ENCODE data around the gene BRF1.

Gene BRF1

DNA sequence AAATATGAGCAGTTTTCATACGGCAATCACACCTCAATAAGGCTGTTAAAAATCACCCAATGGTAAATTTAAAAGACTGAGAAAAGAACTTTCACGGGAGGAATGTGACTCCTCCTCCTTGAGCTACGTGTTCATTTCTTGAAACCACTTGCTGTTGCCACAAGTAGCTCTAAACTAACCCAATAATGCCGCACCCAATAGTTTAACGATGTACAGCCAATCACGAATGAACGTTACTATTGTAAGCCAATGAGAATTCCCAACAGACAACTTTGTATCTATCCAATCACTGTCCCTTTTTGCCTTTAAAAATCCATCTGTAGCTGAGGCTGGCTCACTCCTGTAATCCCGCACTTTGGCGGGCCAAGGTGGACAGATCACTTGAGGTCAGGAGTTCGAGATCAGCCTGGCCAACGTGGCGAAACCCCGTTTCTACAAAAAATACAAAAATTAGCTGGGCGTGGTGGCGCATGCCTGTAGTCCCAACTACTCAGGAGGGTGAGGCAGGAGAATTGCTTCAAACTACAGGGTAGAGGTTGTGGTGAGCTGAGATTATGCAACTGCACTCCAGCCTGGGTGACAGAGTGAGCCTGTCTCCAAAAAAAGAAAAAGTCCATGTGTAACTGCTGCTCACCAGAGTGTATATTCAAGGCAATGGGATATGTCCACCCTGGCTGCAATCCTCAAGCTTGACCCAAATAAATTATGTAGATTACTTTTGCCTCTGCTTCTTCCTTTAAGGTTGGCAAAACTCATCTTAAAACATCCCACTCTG is 76.8 kb downstream of the BRF1 start:
- DNase-seq: no peak

DNA sequence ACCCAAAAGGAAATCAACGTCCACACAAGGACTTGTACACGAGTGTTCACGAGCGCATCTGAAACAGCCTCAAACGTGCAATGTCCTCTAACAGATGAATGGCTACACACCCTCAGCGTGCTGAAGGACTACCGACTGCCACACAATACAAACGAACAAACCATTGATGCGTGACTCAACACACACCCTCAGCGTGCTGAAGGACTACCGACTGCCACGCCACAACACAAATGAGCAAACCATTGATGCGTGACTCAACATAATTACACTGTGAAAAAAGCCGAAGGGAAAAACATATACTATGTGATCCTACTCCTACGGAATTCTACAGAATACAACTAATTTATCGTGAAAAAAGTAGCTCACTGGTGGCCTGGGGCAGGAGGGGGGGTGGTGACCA is 77.5 kb downstream of the BRF1 start:
- no peak for DNase-seq

DNA sequence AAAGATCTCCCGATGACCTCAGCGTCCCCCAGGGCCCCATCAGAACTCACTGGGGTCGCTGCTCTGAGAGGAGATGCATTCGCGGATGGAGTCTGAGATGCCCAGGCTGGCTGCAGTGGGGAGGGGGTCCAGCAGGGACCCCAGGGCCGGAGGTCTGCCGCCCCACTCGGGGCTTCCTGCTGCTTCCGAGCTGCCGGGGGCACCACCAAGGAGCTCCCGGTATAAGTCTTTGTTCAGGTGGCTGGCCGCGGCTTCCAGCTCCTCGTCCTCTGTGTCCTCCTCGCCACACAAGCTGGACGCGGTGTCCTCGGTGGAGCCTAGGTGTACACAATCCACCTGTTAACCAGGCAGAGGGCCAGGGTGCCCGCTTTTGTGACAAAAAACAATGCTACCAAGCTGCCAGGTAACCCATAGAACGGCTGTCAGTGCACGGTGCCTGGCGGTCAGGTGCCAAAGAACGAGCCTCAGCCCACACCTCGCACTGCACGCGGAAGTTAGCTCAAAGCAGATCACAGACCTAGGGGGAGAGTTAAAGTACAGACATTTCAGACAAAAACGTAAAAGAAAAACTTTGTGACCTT is 79.1 kb downstream of the BRF1 start:
- no peak for DNase-seq

DNA sequence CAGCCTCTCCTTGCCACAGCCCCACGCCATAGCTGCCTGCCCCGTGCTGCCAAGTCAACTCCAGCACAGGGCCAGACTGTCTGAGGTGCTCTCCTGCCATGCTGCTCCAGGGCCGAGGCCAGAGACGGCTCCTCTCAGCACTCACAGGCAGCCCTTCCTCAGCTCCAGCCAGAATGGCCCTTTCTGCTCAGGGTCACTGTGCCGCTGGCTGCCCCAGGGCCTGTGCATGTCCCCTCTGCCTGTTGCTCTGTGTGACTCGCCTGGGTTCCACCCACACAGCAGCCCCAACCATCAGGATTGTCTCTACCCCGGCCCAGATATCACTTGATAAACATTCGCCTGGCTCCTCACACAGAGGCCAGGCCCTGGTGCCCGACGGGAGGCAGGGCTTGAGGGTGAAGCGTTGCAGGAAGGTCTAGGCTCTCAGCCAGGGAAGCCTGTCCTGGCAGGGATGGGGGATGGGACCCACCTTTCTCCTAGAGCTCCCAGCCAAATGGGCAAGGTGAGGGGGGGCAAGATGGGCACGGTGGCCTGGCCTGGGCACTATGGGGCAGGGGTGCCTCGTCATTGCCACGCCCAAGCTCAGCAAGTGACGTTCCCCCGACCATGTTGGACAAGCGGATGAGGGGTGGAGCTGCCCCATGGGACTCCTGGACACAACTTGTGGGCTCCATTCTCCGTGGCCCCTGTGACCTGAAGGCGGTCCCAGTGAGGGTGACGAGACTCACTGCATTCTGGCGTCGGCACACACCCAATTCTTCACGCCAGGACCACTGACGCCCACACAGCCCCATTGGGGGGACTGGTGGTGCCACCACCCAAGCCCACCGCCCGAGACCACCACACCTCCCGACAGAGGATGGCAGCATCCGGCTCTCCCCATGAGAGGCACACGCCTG is 79.9 kb downstream of the BRF1 start:
- DNase-seq: no peak

DNA sequence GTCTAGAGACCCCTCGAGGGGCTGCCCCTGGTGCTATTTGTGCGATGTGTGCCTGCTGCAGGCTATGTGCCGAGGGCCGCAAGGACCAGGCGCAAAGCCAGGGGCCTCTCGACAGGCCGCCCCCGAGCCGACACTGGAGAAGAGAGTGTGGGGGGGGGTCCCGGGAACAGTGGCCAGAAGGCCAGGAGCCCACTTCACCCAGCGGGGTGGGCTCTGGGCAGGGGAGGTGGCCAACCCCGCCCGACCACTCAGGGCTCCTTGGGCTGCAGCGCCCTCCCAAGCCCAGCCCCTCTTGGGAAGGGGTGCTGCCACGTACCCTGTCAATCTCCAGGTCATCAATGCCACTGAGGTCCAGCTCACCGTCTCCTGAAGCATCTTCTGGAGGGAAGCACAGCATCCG is 81.0 kb downstream of the BRF1 start:
- no peak for DNase-seq

DNA sequence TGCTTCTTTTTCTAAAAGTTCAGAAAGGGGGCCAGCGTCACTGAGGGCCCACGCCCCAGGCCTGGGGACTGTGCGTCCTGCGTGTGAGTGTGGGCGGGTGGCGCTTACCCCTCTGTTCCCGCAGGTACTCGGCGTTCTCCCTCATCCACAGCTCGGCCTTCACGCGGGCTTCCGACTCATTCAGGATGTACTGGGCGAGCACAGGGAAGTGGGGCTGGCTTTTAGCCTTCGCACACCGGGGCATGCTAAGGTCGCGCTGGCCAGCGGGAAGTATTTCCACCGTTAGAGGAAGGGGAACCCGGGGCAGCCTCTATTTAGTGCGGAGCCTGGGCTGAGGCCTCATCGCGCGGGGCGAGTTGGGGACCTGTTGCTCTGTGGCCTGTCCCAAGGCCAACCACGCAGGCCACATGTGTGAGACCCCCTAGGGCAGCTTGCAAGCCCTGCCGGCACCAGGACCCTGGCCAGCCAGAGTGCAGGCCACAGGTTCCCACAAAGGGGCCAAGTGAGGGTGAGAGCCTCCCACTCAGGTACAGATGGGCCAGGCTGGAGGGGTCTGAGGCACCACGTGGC is 81.7 kb downstream of the BRF1 start:
- no peak for DNase-seq

DNA sequence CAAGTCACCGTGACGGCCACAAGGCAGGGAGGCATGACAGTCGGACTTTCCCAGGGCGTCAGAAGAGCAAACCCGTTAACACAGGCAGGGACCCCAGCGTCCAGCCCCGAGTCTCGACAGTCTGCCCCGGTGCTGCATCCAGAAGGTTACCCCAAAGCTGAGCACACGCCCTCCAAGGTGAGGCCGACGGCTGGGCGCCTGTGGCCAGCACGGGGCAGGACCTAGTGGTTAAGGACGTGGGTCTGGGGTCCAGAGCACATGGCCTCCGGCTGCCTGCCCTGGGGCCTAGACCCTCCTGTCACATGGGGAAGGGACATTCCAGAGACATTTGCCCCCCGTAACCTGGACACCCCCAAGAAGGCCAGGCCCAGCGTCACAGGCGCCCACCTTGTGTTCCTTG is 82.2 kb downstream of the BRF1 start:
- DNase-seq: no peak

DNA sequence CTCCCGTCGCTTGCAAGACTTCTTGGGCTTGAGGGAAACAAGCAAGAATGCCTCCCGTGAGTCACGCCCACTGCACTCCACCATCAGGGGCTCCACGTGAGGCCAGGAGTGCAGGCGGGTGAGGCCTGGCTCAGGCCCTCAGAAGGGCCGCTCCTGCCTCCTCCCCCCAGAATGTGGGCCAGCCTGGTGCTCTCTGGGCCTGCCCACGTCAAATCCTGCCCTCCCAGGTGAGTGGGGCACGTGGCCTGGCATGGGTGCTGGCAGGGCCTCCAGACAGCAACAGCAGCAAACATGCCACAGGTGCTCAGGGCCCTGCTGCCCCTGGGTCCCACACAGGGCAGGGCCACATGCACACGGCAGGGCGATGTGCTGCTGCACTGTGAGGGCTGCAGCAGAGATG is 83.0 kb downstream of the BRF1 start:
- no peak for DNase-seq

DNA sequence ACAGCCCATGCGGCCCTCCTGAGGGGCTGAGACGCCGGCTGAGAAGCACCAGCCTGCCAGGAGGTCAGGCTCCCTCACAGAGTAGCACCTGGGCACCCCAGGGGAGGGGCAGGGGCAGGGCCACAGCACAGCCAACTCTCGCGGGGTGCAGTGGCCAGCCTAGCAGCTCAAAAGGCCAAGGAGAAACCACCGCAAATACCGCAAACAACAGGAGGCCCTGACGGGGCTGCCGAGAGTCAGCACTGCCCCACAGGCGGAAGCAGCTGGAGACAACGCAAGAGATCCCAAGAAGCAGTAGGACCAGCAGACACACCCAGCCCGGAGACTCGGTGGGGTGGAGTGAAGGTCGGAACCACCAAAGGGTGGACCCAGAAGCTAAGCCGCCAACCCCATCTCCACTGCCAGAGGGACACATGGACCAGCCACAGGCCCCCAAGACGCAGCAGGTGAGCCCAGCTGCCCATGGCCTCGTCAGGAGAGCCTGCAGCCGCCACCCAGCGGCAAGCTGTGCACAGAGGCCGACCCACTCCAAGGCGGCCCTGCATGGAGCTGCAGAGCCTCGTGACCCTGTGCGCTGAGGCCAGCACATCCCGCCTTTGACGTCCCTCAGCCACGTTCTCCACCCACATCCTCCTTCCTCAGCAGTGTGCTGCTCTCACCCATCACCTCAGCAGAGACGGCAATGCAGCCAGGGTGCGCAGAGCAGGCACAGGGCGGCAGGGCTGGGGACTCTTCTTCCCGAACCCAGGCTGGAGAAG is 84.1 kb downstream of the BRF1 start:
- no peak for DNase-seq

DNA sequence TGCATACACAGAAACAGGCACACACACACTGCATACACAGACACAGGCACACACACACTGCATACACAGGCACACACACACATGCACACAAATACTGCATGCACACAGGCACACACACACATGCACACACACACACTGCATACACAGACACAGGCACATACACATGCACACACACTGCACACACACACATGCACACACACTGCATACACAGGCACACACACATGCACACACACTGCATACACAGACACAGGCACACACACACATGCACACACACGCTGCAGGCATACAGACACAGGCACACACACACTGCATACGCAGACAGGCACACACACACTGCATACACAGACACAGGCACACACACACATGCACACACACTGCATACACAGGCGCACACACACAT is 85.2 kb downstream of the BRF1 start:
- no peak for DNase-seq

DNA sequence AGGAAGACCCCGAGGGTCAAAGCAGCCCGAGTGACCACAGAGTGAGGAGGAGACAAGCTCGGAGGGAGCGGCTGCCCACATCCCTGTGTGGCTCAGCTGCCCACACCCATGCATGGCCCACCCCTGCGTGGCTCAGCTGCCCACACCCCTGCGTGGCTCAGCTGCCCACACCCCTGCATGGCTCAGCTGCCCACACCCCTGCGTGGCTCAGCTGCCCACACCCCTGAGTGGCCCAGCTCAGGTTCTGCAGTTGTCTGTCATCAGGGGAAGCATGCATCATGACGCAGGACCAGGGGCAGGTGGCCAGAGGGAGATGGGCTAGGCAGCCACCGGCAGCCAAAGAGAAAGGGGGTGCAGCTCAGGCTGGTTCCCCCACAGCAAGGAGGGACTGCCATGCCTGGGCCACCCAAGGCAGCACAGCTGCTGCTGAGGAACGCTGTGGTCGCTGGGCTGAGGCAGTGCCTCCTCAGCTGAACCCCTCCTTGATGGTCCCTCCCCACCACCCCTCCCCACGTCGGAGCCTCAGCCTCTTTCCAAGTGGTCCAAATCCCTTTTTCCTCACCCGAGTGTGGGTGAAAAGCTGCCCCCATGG is 86.4 kb downstream of the BRF1 start:
- no peak for DNase-seq

DNA sequence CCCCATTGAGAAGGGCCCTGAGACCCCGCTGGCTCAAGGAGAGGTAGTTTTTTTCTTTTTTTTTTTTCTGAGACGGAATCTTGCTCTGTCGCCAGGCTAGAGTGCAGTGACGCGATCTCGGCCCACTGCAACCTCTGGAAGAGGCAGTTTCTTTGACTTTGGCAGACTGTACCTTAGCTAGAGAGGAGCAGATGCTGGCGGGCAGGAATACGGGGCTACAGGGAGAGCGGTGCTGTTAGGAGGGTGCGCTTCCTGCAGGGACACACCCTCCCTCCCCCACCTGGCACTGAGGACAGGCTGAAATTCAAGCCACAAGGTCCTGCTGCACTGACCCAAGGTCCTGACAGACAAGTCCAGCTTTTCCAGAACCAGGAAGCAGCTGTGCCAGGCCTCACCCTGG is 87.4 kb downstream of the BRF1 start:
- peak in 1 of 2 experiments; percentile 42 for DNase-seq

DNA sequence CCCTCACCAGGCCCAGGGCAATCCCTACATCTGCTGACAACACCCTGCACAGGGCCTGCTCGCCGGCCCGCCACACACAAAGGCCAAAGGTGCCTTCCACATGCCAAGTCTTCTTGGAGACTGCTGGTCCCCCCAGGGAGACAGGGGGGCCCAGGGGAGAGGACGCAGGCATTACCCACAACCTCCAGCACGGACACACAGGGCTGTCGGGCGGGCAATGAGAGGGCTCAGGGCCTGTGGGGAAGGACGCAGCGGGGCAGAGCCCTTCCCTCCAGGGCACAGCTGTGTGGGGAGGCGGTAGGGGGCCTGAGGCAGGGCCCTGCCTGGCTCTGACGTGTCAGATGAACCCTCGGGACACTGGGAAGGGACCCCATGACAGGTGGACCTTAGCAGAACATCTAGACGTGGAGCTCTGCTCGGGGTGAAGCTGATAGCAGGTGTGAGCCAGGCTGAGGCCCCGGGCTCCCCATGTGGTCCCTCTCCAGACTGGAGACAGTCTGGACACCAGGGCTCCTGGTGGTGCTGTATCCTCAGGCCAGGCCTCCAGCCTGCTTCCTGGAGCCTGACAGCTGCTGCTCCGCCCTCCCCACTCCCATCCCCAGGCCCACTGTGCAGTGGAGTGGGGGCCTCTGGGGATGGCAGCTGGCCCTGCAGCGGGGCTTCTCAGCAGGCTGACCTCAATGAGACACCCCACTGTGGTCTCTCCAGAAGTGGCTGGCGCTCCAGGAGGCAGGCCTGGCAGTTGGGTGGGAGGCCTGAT is 88.1 kb downstream of the BRF1 start:
- DNase-seq: peak; percentile 32 to 70

DNA sequence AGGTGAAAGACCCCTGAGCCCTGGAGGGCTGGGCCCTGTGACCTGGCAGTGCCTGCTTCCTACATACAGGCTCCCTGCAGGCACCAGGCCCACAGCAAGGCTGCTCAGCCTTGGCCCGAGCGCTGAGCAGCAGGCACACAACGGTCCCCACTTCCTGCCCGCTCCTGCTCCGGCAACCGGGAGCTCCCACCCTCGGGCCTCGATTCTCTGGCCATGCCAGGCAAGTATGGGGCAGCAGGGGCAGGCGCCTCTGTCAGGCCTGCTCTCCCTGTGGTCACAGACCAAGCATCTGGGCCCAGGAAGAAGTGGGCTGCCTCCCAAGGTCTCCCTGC is 89.1 kb downstream of the BRF1 start:
- no peak for DNase-seq

DNA sequence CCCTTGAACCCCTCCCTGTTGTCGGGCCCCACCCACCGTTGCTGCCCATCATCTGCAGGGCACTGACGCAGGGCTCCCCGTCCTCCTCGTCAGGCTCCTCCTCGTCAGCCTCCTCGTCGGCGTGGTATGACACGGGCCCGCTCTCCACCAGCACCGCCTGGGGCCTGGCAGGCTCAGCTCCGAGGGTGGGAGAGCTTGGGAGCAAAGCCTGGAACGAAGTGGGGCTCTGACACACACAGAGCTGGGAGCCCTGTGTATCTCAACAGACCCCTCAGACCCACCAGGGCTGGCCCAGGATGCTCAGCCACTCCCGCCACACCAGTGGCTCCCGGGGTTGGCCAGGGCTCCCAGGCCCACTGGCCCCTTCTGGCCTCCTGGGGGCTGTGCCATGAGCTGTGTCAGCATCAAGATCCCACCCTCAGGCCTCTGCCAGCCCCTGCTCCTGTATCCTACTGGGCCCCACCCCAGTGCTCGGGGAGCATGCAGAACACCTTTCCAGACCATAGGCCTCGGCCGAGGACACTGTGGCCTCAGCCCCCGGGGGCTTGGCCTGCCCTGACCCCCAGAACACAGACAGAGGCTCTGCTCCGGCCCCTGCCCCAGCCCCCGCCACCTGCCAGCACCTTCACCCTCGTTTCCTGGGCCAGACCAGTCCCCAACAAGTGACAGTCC is 89.6 kb downstream of the BRF1 start:
- no peak for DNase-seq

DNA sequence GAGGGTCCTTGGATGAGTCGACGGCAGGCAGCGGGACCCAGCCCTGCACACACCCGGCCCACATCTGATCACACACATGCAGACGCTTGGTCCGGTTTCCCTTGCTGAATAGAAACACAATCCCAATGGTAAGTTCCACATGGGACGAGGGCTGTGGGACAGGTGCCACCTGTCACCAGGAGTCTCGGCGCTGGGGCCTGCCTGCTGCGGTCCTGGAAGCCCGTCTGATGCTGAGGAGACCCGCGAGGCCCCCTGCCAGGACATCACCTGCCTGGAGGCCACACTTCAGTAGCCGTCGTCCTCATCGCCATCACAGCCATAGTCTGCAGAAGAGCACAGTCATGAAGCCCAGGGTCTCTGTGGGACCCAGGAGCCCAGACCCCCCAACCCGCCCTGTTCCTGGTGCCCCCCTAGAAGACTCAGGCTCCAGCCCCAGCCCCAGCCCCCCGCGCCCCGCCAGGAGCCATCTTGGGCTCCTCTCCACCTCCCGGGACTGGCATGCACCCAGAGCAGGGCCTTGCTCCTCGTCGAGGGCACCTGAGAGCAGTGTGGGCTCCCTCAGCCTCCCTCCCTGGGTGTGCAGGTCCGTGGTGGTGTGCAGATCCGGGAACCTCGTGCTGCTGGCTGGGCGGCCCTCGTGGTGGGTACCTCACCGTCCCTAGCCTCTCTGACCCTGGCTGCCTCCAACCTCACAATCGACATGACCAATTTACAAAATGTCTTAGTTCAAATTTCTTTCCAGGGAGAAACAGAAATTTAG is 90.4 kb downstream of the BRF1 start:
- DNase-seq: no peak

DNA sequence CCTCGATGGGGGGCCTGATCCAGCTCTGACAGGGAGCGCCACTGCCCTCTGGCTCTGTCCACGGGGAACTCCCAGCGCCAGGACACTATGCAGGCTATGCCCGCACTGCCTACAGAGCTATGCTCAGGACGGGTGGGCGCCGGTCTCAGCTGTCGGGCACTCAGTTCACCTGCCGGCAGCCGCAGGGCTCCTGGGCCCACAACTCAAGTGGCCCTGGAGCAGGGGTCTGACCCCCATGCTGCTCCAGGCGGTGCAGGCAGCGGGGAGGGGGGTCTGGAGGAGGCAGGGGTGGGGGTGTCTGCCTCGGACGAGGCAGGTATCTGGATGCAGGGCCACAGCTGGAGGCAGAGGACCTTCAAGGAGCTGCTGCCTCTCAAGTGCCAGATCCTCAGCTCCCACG is 91.2 kb downstream of the BRF1 start:
- no peak for DNase-seq

DNA sequence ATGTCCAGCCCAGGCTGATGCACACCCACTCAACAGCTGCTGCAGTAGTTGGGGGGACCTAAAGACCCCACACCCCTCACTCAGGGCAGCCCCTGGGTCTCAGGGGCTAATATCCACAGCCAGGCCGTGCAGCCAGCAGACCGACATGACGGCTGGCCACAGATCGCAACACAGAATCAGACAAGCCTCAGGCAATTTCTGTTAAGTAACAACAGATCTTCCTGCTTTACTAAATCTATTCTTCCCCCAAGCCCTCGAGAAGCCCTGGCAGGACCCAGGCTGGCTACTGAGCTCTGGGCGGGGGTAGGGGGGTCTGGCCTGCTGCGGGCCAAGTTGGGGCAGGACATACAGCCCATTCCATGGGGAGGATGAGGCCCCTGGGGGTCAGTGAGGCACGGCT is 91.7 kb downstream of the BRF1 start:
- no peak for DNase-seq

DNA sequence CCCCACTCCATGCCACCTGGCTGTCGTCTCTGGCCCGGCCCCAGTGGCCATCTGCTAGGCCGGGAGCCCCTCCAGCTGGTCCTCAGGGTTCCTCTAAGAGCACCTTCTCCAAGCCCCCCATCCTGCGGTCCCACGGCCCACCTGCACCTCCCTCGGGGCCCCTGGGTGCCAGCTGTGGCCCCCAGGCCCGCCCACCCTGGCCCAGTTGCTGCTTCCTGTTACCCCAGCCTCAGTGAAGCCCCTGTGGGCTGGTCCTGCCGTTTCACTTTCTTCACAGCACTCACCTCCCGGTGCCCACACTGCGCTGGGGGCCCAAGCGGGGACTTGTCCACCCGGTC is 92.1 kb downstream of the BRF1 start:
- no peak for DNase-seq

DNA sequence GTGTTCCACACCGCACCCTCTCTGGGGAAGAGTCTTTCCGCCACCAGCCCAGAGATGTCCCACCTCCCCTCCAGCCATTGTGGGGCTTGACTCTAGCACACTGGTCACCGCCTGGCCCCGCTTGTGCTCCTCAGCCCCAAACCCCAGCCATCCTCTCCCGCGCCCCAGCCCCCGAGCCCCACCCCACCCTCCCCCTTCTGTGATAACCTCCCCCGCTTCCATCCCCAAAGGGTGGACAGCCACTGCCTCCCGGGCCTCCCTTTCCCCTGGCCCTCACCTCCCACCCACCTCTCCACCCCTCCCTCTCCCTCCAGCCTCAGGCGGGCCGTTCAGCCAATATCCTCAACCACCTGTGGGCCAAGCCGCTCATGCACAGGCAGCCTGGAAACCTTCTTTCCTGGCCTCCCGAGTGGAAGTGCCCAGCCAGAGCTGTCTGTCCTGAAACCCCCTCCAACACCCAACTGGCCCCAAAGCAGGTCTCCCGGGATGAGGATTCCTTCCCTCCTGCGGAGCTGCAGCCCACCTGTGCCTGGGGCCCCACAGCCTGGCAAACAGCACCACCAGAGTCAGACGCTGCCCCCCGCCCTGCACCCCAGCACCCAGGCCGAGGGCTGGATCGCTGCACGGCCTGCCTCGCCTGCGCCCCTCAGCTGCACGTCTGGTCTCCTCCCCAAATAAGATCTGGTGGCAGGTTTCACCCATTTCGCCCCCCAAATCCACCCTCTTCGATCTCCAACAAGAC is 92.6 kb downstream of the BRF1 start:
- DNase-seq: no peak
